Stimulated activated CD4-positive, alpha-beta T cell treated with anti-CD3 and anti-CD28 coated beads, Interleukin-12 subunit alpha, Interleukin-12 subunit beta, amount 100 ng/mL, for 4 hours (primary cell): Measurements from ENCODE around the gene NFIC.
"Not testable (repeated sequence)": the region's sequence is repeated elsewhere in the genome, so short reads cannot be mapped to it uniquely, and the experiment has no call there.

Source experiments
- DNase-seq: peaks from one replicate; pipeline ENCODE4 v3.0.0-alpha.2; 2020

NFIC gene

GRCh38 chr19:3338541-3339181, 27.7 kb upstream of the NFIC start:
- DNase-seq, result peak; percentile 32

- DNase-seq, result no peak
These were observed 26.0 kb upstream of the NFIC start for GRCh38 chr19:3340340-3340739.

DNA sequence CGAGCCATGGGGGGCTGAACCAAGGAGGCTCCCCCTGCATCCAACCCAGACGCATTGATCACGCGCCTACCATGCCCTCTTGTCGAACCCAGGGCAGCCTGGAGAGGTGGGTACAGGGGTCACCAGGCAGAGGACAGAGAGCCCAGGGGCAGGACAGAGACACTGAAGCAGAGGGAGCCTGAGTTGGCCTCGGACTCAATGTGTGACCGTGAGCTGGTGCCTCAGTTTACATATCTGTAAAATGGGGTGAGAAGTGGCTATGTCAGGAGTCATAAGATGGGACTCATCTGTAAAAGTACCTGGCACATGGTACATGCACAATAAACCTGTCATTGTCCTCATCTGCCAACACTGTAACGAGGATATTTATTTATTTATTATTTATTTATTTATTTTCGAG, 24.1 kb upstream of the NFIC start:
- no peak for DNase-seq

GRCh38 chr19:3342962-3343361, 23.4 kb upstream of the NFIC start:
- not testable (repeated sequence) for DNase-seq

GRCh38 chr19:3343619-3344502, 22.5 kb upstream of the NFIC start:
- DNase-seq, result no peak

DNA sequence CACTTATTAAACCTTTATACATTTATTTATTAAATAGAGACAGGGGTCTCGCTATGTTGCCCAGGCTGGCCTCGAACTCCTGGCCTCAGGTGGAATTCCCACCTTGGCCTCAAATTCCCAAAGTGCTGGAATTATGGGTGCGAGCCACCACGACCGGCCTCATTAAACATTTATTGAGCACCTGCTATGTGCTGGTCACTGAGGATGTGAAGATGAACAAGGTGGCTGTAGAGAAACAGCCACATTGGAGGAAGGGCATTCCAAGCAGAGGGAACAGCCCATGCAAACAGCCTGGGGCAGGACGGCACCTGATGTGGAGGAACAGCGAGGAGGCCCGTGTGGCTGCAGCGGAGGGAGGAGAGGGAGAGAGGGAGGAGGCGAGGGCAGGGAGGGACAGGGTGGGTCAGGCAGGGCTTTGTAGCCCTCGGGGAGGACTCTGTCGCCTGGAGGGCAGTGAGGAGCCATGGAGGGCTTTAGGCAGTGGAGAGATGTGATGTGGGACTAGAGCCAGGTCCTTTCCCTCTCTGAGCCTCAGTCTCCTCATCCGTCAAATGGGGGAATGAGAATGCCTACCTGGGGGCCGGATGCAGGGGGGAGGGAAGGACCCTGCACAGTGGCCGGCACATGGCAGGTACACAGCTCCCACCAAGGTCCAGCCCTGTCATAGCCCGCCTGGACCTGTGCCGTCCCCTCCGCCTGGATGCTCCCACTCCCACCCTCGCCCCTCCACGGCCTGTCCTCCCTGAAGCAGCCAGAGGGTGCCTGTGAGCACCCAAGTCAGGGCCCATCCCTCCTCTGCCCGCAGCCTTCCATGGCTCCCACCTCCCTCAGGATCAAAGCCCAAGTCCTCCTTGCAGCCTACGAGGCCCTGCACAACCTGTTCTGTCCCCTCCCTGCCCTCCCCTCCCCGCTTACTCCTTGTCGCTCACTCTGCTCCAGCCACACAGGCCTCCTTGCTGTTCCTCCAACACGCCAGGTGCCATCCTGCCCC, 21.5 kb upstream of the NFIC start:
- DNase-seq, result no peak

- DNase-seq, result no peak
These were observed 20.4 kb upstream of the NFIC start for GRCh38 chr19:3345850-3346460.

GRCh38 chr19:3346677-3347353, 19.6 kb upstream of the NFIC start:
- DNase-seq, result no peak

- no peak for DNase-seq
These were observed 18.3 kb upstream of the NFIC start for GRCh38 chr19:3348042-3348441.

- DNase-seq, result not testable (repeated sequence)
These were observed 17.9 kb upstream of the NFIC start for GRCh38 chr19:3348469-3348868.

DNA sequence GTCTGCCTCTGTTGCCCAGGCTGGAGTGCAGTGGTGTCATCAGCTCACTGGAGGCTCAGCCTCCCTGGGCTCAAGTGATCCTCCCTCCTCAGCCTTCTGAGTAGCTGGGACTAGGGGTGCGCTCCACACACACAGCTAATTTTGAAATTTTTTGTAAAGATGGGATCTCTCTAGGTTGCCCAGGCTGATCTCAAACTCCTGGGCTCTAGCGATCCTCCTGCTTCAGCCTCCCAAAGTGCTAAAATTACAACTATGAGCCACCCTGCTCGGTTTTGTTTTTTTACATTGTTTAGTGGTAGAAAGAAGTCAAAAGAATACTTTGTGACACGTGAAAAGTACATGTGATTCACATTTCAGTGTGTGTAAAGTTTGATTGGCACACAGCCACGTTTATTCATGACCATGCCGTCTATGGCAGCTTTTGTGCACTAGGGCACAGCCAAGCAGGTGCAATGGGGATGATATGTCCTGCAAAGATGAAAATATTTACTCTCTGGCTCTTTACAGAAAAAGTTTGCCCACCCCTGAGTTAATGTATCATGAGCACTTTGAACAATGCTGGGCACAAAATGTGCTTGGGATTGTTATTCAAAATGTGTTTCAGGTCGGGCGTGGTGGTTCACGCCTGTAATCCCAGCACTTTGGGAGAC, 16.2 kb upstream of the NFIC start:
- DNase-seq, result no peak

DNA sequence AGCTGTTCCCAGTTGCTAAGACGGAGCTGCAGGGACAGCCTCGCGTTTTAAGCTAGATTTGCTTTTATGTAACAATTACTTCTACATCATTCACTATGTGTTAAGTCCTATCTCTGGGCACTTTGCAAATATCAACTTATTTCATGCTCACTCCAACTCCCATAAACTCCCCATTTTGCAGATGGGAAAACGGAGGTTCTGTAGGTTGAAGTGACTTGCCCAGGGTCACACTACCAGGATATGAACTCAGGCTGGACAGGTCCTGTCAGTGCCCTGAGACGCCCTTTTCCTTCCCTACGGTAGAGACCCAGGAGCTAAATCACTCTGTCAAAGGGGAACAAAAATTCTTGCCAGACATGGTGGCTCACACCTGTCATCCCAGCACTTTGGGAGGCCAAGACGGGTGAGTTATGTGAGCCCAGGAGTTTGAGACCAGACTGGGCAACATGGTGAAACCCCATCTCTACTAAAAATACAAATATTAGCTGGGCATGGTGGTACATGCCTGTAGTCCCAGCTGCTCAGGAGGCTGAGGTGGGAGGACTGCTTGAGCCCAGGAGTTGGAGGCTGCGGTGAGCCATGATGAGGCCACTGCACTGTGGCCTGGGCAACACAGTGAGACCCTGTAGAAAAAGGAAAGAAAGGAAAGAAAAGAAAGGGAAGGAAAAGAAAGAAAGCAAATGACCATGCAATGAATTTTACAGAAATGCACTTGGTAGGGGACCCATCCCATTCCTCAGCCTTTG, 14.5 kb upstream of the NFIC start:
- no peak for DNase-seq

GRCh38 chr19:3353493-3353892, 12.9 kb upstream of the NFIC start:
- DNase-seq, result no peak

DNA sequence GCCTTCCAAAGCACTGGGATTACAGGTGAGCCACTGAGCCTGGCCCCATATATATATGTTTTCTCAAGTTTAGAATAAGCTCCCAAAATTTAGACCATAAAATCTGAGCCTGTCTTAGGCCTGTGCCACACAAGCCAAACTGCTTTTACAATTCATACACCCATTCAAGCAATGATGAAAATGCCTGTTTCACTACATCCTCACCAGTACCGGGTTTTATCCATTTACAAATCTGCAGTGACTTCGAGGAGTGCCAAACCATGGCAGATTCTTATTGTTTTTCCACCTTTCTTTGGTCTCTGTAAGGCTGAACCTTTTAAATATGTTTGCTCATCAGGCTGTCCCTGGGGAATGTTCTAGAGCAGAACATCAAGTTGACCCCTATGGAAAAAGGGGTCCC, 9.6 kb upstream of the NFIC start:
- DNase-seq, result no peak

DNA sequence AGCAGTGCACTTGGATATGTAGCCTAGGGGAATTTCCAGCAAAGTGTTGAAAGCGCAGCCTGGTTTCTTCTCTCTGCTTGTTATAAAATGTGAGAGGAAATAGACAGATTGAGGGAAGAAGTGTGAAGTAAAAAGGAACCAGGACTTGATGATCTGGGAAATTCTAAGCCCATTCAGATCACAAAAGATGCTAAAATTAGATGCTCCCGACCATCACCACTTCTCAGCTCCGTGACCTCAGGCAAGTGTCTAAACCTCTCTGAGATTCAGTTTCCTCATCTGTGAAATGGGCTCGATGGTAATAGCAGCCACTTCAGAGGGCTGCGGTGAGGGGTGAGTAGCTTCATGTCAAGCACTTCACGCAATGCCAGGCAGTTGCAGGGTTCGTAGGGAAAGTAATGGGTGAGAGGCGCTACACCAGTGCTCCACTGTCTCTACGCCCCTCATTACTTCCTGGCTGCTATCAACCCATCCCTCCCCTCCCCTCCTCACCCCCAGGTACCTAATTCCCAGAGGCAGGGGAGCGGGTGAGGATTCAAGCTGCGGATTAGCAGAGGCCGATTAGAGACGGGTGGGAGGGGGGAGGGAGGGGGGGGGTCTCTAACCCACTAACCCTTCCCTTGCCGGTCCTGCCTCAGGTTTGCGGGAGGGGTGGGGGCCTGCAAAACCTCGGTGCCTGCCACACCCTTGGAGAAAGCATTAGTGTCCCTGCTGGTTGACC, 9.0 kb upstream of the NFIC start:
- DNase-seq, result no peak

DNA sequence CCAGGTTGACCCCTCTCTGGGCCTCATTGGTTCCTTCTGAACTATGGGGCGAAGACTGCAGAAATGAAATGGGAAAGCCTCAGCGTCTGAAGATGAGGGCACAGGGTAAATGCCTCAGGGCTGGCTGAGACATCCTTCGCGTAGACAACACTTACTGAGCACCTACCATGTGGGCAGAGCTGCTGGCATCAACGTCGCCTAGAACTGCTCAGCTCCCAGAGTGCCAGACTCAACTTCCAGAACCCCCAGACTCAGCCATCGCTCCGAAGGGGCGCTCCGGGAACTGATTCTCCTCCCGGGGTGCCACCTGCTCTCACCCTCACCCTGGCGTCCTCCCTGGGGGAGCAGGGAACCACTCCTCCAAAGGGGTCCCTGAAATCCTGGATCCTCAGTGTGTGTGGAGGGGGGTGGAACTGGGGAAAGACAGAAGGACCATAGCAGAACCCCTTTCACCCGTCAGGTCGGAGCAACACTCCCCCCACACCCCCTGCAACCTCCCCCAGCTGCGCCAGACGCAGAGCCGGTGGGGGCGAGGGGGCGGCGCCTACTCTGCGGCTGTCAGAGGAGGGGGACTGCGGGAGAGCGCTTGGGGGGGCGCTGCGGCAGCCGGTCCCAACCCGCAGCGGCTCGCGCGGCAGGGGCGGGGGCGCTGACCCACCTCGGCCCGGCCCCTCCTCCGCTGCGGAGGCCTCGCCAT, 8.2 kb upstream of the NFIC start:
- DNase-seq, result no peak

- no peak for DNase-seq
These were observed 7.7 kb upstream of the NFIC start for GRCh38 chr19:3358689-3359014.

DNA sequence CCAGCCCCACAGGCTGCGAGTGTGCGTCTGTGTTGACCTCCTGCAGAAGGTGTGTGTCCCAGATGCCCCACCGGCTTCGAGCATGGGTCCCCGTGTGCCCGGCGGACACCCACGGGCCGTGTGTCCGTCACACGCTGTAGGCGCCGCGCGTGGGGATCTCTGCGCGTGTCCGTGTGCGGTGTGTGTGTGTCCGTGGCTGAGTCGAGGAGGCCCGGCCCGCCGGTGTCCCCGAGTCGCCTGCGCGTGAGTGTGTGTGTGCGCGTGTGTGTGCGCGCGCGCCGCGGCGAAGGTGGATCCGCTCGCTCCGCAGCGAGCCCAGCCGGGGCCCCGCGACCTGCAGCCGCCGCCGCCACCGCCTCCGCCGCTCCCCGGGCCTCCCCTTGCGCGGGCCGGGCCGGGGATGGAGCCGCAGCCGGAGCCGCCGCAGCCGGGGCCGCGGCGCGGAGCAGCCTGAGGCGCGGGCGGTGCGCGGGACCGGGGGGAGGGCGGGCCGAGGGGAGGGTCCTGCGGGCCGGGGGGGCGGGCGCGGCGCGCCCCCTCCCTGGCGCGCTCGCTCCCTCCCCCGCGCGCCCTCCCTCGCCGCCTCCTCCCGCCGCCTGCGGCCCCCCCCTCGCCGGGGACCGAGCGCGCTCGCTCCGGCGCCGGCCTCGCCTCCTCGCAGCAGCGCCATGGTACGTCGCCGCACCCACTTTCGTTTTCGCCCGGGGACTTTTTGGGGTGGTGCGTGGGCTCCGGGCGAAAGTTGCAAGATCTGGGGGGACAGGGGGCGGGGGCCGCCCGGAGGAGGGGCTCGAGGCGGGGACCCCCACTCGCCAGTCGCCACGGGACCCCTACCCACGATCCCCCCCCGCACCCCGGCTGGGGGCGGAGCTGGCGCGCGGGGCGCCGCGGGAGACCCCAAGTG, 7.1 kb upstream of the NFIC start:
- peak; percentile 73 for DNase-seq
